Upper lobe of left lung (tissue), 6 donors: ENCODE data around the gene HS3ST5. TPM values are rescaled to one million over a fixed set of nuclear protein-coding genes. Genes with fewer than 3 reads are reported as not detected.
"Not testable (repeated sequence)": the region's sequence is repeated elsewhere in the genome, so short reads cannot be mapped to it uniquely, and the experiment has no call there.

ENCODE experiments used
- ATAC-seq, 2 donors: fragments of 200-7000 bp; cut with Tn5 transposase; one replicate each; pipeline ENCODE4 v1.9.1; 2022; ENCODE audit warnings: mild to moderate bottlenecking in 2 of 2, moderate library complexity in 2 of 2; ENCODE audit not compliant: low FRiP score in 2 of 2
- DNase-seq, 2 donors: peaks; one replicate each; pipeline ENCODE4 v3.0.0-alpha.2; 2019 to 2020
- H3K27ac ChIP-seq, 4 donors: fragments of 200-600 bp; sonication (generic); one replicate each; pipeline ENCODE4 v1.5.1; 2016 to 2019
- H3K27me3 ChIP-seq, 4 donors: fragments of 200-600 bp; sonication (generic); one replicate each; pipeline ENCODE4 v1.5.1; 2017 to 2019
- H3K36me3 ChIP-seq, 4 donors: fragments of 200-600 bp; sonication (generic); one replicate each; pipeline ENCODE4 v1.5.1; 2016 to 2019
- H3K4me1 ChIP-seq, 4 donors: fragments of 200-600 bp; sonication (generic); one replicate each; pipeline ENCODE4 v1.5.1; 2018 to 2019
- H3K4me3 ChIP-seq, 4 donors: fragments of 200-600 bp; sonication (generic); one replicate each; pipeline ENCODE4 v1.5.1; 2017 to 2019; ENCODE audit warnings: mild to moderate bottlenecking in 2 of 4, moderate library complexity in 1 of 4
- H3K9me3 ChIP-seq, 4 donors: fragments of 200-600 bp; sonication (generic); one replicate each; pipeline ENCODE4 v1.5.1; 2018 to 2019
- EP300 ChIP-seq, 4 donors: sonication (generic); formaldehyde crosslinking; IDR thresholded peaks; one replicate each; pipeline ENCODE4 v1.5.1; 2017; ENCODE audit warnings: antibody characterized with exemption in 4 of 4, control low read depth in 2 of 4
- POLR2A ChIP-seq, 4 donors: fragments of 450-650 bp; IDR thresholded peaks; one replicate each; pipeline ENCODE4 v1.5.1; 2016 to 2017; ENCODE audit warnings: antibody characterized with exemption in 4 of 4, mild to moderate bottlenecking in 2 of 4
- POLR2AphosphoS5 ChIP-seq, 2 donors: sonication (generic); formaldehyde crosslinking; IDR thresholded peaks; one replicate each; pipeline ENCODE4 v1.5.1; 2017; ENCODE audit warnings: antibody characterized with exemption in 2 of 2
- WGBS, 2 donors: methylation state at CpG; one replicate each; pipeline ENCODE4 v1.1.5; 2017 to 2018; 5-methylcytosine and 5-hydroxymethylcytosine counted together
- total RNA-seq, 6 donors: library from RNA; depleted of rRNA in 4 of 6; stranded (reverse); fragments of >200 nt in 4 of 6; gene quantifications; one replicate each; pipeline versions ENCODE4 v1.1.0 to v1.2.1, GENCODE V29; 2016 to 2021
- TF ChIP-seq, protein P1 (sequence below), 6 experiments: fragments of 450-650 bp in 4 of 6; fragments of 200-600 bp in 2 of 6; sonication (generic) in 2 of 6; IDR thresholded peaks; one replicate each; pipeline ENCODE4 v1.5.1; 2016 to 2019; ENCODE audit warnings: antibody characterized with exemption in 6 of 6
- donor health status: DM: no; HTN: no; CAD: no; lungs with moderate emphysema.
- donor health status: DM: no; HTN: yes; CAD: no; lungs with severe emphysema.

The HS3ST5 gene
- total RNA-seq, 6 donors from 2014 or later: 0.17 to 0.52 (median 0.30) TPM; not detected in 1

DNA sequence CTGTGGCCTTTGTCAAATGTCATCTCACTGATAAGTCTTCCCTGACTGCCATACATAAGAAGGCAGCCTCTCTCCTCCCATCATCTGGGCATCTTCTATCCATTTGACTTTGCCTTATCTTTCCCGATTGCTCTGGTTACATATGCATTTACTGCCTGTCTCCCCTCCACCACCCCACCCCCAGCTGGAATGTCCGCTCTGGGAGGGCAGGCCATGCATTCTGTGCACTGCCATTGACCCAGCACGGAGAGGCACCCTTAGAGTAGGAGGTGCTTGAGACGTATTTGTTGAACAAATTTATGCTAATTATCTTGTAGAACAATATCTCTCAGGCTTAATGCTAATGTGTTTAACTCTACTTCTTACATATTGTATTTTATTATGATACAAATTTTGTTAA, 188.0 kb downstream of the HS3ST5 start:
- ATAC-seq (no peak), DNase-seq (no peak)
- 78 to 81% methylated on average over 4 of the region's 4 CpGs for WGBS, 2 donors
- Histone ChIP-seq H3K36me3 (no peaks in the 10 kb centered on the region), H3K4me1 (no peaks in the 10 kb centered on the region), H3K9me3 (no peaks in the 10 kb centered on the region), H3K27ac (no peak overlapping the region), H3K4me3 (no peak overlapping the region), H3K27me3 (no peaks in the 10 kb centered on the region)
- TF ChIP-seq, protein P1, sequence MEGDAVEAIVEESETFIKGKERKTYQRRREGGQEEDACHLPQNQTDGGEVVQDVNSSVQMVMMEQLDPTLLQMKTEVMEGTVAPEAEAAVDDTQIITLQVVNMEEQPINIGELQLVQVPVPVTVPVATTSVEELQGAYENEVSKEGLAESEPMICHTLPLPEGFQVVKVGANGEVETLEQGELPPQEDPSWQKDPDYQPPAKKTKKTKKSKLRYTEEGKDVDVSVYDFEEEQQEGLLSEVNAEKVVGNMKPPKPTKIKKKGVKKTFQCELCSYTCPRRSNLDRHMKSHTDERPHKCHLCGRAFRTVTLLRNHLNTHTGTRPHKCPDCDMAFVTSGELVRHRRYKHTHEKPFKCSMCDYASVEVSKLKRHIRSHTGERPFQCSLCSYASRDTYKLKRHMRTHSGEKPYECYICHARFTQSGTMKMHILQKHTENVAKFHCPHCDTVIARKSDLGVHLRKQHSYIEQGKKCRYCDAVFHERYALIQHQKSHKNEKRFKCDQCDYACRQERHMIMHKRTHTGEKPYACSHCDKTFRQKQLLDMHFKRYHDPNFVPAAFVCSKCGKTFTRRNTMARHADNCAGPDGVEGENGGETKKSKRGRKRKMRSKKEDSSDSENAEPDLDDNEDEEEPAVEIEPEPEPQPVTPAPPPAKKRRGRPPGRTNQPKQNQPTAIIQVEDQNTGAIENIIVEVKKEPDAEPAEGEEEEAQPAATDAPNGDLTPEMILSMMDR (IDR thresholded peaks at IDR 0.05): no peak
- TF ChIP-seq POLR2A (IDR thresholded peaks at IDR 0.05): no peak
- TF ChIP-seq POLR2AphosphoS5 (IDR thresholded peaks at IDR 0.05): no peak
- TF ChIP-seq EP300 (IDR thresholded peaks at IDR 0.05): no peak

DNA sequence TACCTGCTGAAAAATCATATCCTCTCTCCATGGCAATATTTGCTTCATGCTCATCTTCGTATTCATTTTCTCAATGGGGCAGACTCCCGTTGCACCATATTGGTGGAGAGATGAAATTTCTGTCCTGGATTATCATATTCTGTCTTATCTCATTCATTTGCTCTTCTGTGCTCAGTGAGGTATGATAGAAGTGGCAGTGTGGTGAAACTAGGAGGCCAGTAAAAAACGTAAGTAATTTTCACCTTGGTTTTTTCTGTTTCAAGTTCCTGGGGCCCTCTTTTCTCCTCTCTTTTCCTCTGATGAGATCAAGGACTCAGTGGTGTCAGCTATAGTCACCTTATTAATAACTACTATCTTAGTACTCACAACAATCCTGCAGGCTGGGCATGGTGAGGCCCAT, 189.4 kb downstream of the HS3ST5 start:
- no peaks in the 10 kb centered on the region for H3K27me3 ChIP-seq
- H3K4me1 ChIP-seq: no peaks in the 10 kb centered on the region
- H3K36me3 ChIP-seq: no peaks in the 10 kb centered on the region
- H3K9me3 ChIP-seq: no peaks in the 10 kb centered on the region
- no peak overlapping the region for H3K4me3 ChIP-seq
- WGBS, 2 donors: 88 to 89% methylated on average over 3 of the region's 3 CpGs
- no peak for ATAC-seq
- DNase-seq: no peak
- H3K27ac ChIP-seq: no peak overlapping the region
- TF ChIP-seq, protein P1 (IDR thresholded peaks at IDR 0.05): no peak
- TF ChIP-seq POLR2A (IDR thresholded peaks at IDR 0.05) (no peak), POLR2AphosphoS5 (IDR thresholded peaks at IDR 0.05) (no peak)

DNA sequence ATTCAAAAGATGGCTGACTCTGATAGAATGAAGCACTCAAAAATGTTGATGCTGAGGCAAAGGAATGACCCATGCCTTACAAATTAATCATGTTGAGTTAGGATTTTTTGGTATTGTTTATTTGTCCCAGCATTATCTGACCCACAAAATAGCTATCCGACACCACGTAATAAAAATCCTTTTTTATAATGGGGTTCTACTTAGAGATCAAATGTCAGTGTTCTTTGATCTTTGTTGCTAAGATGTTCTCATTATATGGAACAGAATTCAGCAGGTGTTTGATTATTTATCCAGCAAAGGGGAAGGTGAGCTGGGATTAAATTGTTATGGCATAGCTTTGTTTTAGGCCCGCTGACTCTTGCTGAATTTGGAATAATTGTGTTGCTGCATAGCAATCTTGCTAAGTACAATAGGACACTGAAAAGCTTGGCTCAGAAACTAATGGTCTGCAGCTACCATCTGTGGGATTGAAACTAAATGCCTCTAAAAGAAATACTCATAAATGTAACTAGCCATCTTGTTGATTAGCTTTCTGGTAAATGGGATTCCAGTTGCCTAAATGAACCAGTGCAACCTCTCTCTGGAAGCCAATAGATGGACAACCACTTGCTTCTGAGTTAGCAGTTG, 191.6 kb downstream of the HS3ST5 start:
- no peak overlapping the region for H3K27ac ChIP-seq
- no peaks in the 10 kb centered on the region for H3K4me1 ChIP-seq
- no peak overlapping the region for H3K4me3 ChIP-seq
- no peak for TF ChIP-seq POLR2AphosphoS5 (IDR thresholded peaks at IDR 0.05)
- TF ChIP-seq EP300 (IDR thresholded peaks at IDR 0.05): no peak
- TF ChIP-seq POLR2A (IDR thresholded peaks at IDR 0.05): no peak
- TF ChIP-seq, protein P1 (IDR thresholded peaks at IDR 0.05): no peak
- 81 to 83% methylated on average over 3 of the region's 3 CpGs for WGBS, 2 donors
- H3K36me3 ChIP-seq: no peaks in the 10 kb centered on the region
- DNase-seq: no peak
- no peaks in the 10 kb centered on the region for H3K9me3 ChIP-seq
- ATAC-seq: no peak
- H3K27me3 ChIP-seq: no peaks in the 10 kb centered on the region

DNA sequence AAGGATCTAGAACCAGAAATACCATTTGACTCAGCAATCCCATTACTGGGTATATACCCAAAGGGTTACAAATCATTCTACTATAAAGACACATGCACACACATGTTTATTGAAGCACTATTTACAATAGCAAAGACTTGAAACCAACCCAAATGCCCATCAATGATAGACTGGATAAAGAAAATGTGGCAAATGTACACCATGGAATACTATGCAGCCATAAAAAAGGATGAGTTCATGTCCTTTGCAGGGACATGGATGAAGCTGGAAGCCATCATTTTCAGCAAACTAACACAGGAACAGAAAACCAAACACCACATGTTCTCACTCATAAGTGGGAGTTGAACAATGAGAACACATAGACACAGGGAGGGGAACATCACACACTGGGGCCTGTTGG, 193.6 kb downstream of the HS3ST5 start:
- H3K36me3 ChIP-seq, H3K9me3 ChIP-seq, ATAC-seq, H3K4me1 ChIP-seq, H3K27me3 ChIP-seq, H3K4me3 ChIP-seq, DNase-seq, H3K27ac ChIP-seq: not testable (repeated sequence)

DNA sequence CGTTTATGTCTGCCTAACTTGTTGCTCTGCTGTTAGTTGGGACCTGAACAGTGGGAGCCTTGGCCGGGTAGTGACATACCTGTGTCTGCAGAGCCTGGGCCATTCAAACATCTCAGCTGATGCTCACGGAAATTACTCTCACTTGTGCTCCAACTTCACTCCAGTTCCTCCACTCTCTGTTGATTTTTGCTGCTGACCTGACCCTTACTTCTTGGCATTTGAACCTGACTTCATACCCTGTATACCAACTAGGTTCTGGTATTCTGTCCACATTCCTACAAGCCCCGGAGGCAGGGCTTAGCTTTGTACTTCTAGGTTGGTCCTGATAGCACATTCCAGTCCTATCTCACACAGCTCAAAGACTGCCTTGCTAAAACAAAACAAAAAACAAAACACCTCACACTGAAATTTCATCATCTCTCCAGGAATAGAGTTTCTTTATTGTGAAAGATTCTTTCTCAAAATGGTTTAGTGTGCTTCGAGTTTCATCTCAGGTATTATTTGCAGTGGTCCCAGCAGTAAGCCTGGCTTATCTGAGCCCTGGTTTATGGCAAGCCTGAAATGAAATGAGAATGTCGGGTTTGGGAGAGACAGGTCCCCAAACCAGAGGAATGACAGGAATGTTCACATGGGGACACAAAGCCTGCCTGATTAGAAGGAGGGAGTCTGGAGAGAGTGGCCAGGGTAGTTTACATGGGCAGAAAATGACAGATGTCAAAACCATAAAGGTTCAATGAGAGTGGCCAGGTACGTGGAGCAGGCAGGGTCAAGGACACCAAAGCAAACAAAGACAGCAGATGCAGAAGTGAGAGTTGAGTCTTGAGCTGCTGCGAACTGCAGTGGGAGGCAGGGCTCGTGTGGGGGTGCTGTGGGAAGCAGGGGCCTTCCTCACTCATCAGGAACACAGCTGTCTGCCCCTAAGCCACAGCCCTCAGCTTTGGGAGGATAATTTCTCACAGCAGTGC, 197.7 kb downstream of the HS3ST5 start:
- peak overlapping the region in 1 of 4 donors; percentile 41 for H3K27ac ChIP-seq
- 29% methylated on average over 8 to 9 of the region's 9 CpGs for WGBS, 2 donors

More for the DNA sequence above, 197.7 kb downstream of the HS3ST5 start:
- H3K4me3 ChIP-seq: no peak overlapping the region
- H3K4me1 ChIP-seq: no peaks in the 10 kb centered on the region
- no peaks in the 10 kb centered on the region for H3K36me3 ChIP-seq
- no peak for TF ChIP-seq EP300 (IDR thresholded peaks at IDR 0.05)
- TF ChIP-seq, protein P1 (IDR thresholded peaks at IDR 0.05): no peak
- no peak for TF ChIP-seq POLR2A (IDR thresholded peaks at IDR 0.05)
- TF ChIP-seq POLR2AphosphoS5 (IDR thresholded peaks at IDR 0.05): no peak
- no peaks in the 10 kb centered on the region for H3K9me3 ChIP-seq
- ATAC-seq (peak; percentile 55 to 93), DNase-seq (no peak)
- H3K27me3 ChIP-seq: no peaks in the 10 kb centered on the region
